Measurements from ENCODE around the gene RNF8.
"Not testable (repeated sequence)": the region's sequence is repeated elsewhere in the genome, so short reads cannot be mapped to it uniquely, and the experiment has no call there.

The RNF8 gene

GRCh38 chr6:37441651-37442050, 87.9 kb downstream of the RNF8 start:
- Histone ChIP-seq H3K36me3 (peaks cover 85% of the 10 kb centered on the region), H3K4me1 (peaks cover 15% of the 10 kb centered on the region), H3K4me3 (no peak overlapping the region), H3K9ac (no peak overlapping the region), H4K20me1 (peaks cover 14% of the 10 kb centered on the region), H3K27ac (no peak overlapping the region), H3K27me3 (no peaks in the 10 kb centered on the region), H3K4me2 (no peak overlapping the region), H3K9me3 (no peaks in the 10 kb centered on the region)
- no peak for TF ChIP-seq Cebpa-rat (IDR thresholded peaks at IDR 0.05)

GRCh38 chr6:37442416-37443215, 88.8 kb downstream of the RNF8 start:
- TF ChIP-seq Cebpa-rat (IDR thresholded peaks at IDR 0.05) = no peak
- peak overlapping the region; percentile 77 for H3K4me2 ChIP-seq
- H3K4me3 ChIP-seq = peak overlapping the region; percentile 51
- peak overlapping the region; percentile 62 for H3K27ac ChIP-seq
- no peaks in the 10 kb centered on the region for H3K9me3 ChIP-seq
- H3K9ac ChIP-seq = peak overlapping the region; percentile 64
- H3K4me1 ChIP-seq = peaks cover 15% of the 10 kb centered on the region
- no peaks in the 10 kb centered on the region for H3K27me3 ChIP-seq
- peaks cover 85% of the 10 kb centered on the region for H3K36me3 ChIP-seq
- H4K20me1 ChIP-seq = peaks cover 14% of the 10 kb centered on the region

DNA sequence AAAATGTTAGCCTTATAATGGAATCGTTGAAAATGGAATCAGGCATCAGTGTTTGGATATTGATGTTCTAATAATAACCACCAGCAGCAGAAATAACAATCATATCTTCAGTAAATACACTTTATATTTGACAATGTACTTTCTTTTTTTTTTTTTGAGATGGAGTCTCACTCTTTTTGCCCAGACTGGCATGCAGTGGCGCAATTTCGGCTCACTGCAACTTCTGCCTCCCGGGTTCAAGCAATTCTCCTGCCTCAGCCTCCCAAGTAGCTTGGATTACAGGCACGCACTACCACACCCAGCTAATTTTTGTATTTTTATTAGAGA, 89.4 kb downstream of the RNF8 start:
- not testable (repeated sequence) for H3K27me3 ChIP-seq, H3K9ac ChIP-seq, H3K9me3 ChIP-seq
- Histone ChIP-seq H3K36me3 (peaks cover 85% of the 10 kb centered on the region), H4K20me1 (peaks cover 14% of the 10 kb centered on the region), H3K4me1 (peaks cover 15% of the 10 kb centered on the region), H3K4me3 (peak overlapping the region; percentile 51; the same call in 1 of the 2 replicates), H3K4me2 (peak overlapping the region; percentile 77), H3K27ac (peak overlapping the region; percentile 62; the same call in 1 of the 2 replicates)
